Measurements from ENCODE around the gene SLC24A4. TPM values are rescaled to one million over a fixed set of nuclear protein-coding genes. Genes with fewer than 3 reads are reported as not detected.

The SLC24A4 gene
- total RNA-seq, 4 donors from 2014 or later, result 0.35 to 0.49 TPM; not detected in 2

DNA sequence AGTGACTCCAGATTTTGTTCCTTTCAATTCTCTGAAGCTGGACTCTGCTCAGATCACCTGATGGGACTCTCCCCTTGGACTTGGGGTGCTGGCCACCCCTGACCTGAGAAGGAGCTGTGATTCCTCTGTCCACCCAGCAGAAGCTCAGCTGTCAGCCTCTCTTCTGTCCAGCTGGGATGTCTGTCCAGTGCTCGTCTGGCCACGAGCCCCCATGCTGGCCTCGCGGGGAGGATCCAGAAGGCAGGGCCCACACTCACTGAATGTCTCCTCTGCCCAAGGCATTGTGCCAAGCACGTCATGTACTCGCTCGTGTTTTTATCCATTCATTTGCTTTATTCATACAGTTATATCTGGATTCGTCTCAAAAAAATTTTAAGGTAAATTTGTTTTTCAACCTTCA is 14.2 kb upstream of the SLC24A4 start:
- H3K27me3 ChIP-seq, result no peaks in the 10 kb centered on the region
- H3K9me3 ChIP-seq, result no peaks in the 10 kb centered on the region
- H3K36me3 ChIP-seq, result no peaks in the 10 kb centered on the region
- H3K4me3 ChIP-seq, result no peak overlapping the region
- H3K27ac ChIP-seq, result no peak overlapping the region
- TF ChIP-seq, protein P1, sequence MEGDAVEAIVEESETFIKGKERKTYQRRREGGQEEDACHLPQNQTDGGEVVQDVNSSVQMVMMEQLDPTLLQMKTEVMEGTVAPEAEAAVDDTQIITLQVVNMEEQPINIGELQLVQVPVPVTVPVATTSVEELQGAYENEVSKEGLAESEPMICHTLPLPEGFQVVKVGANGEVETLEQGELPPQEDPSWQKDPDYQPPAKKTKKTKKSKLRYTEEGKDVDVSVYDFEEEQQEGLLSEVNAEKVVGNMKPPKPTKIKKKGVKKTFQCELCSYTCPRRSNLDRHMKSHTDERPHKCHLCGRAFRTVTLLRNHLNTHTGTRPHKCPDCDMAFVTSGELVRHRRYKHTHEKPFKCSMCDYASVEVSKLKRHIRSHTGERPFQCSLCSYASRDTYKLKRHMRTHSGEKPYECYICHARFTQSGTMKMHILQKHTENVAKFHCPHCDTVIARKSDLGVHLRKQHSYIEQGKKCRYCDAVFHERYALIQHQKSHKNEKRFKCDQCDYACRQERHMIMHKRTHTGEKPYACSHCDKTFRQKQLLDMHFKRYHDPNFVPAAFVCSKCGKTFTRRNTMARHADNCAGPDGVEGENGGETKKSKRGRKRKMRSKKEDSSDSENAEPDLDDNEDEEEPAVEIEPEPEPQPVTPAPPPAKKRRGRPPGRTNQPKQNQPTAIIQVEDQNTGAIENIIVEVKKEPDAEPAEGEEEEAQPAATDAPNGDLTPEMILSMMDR (IDR thresholded peaks at IDR 0.05), result no peak
- intact Hi-C loops (cut with DNase I; ENCODE audit: low total_unique reads), result no loop called here
- no peaks in the 10 kb centered on the region for H3K4me1 ChIP-seq
- no peak for DNase-seq

GRCh38 chr14:92309968-92310530 is 12.9 kb upstream of the SLC24A4 start:
- no peak for DNase-seq
- Histone ChIP-seq H3K36me3 (no peaks in the 10 kb centered on the region), H3K27me3 (no peaks in the 10 kb centered on the region), H3K4me1 (no peaks in the 10 kb centered on the region), H3K27ac (no peak overlapping the region), H3K9me3 (no peaks in the 10 kb centered on the region), H3K4me3 (no peak overlapping the region)
- TF ChIP-seq, protein P1 (IDR thresholded peaks at IDR 0.05), result no peak
- no peak for TF ChIP-seq POLR2A (IDR thresholded peaks at IDR 0.05)
- intact Hi-C loops (cut with DNase I; ENCODE audit: low total_unique reads), result no loop called here

DNA sequence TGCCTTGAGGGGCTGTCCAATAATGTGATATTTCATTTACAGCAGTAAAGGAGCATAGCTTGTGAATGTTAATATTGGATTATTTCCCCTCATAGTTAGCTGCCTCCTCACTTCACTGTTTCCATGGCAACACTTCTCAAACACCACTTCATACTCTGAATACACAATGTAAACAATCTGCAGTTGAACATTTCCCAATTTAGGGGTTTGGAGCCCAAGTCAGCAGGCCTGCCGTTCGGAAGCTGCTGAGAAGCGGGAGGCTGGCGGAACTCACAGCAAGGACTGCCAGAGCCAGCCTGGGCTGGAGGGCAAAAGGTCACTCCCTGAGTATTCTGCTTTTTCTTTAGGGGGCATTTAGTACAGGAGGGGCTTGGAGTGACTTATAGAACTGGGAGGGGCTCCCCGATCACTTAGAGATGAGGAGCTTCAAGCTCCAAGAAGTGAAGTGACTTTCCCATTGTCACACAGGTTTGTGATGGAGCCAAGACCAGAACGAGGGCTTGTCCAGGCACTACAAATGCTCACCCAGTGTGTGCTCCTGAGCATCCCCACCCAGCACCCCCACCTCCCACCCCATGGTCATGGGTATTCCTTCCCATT is 12.1 kb upstream of the SLC24A4 start:
- TF ChIP-seq, protein P1 (IDR thresholded peaks at IDR 0.05), result no peak
- TF ChIP-seq POLR2A (IDR thresholded peaks at IDR 0.05), result no peak
- no peaks in the 10 kb centered on the region for H3K9me3 ChIP-seq
- no peaks in the 10 kb centered on the region for H3K4me1 ChIP-seq
- intact Hi-C loops (cut with DNase I; ENCODE audit: low total_unique reads), result no loop called here
- no peak overlapping the region for H3K4me3 ChIP-seq
- H3K27me3 ChIP-seq, result no peaks in the 10 kb centered on the region
- H3K36me3 ChIP-seq, result no peaks in the 10 kb centered on the region
- no peak overlapping the region for H3K27ac ChIP-seq
- no peak for DNase-seq

GRCh38 chr14:92314182-92314581 is 8.8 kb upstream of the SLC24A4 start:
- Histone ChIP-seq H3K4me1 (no peaks in the 10 kb centered on the region), H3K9me3 (no peaks in the 10 kb centered on the region), H3K36me3 (no peaks in the 10 kb centered on the region), H3K4me3 (no peak overlapping the region), H3K27ac (no peak overlapping the region), H3K27me3 (no peaks in the 10 kb centered on the region)
- DNase-seq, result no peak
- TF ChIP-seq POLR2A (IDR thresholded peaks at IDR 0.05), result no peak
- TF ChIP-seq, protein P1 (IDR thresholded peaks at IDR 0.05), result no peak
- intact Hi-C loops (cut with DNase I; ENCODE audit: low total_unique reads), result no loop called here

DNA sequence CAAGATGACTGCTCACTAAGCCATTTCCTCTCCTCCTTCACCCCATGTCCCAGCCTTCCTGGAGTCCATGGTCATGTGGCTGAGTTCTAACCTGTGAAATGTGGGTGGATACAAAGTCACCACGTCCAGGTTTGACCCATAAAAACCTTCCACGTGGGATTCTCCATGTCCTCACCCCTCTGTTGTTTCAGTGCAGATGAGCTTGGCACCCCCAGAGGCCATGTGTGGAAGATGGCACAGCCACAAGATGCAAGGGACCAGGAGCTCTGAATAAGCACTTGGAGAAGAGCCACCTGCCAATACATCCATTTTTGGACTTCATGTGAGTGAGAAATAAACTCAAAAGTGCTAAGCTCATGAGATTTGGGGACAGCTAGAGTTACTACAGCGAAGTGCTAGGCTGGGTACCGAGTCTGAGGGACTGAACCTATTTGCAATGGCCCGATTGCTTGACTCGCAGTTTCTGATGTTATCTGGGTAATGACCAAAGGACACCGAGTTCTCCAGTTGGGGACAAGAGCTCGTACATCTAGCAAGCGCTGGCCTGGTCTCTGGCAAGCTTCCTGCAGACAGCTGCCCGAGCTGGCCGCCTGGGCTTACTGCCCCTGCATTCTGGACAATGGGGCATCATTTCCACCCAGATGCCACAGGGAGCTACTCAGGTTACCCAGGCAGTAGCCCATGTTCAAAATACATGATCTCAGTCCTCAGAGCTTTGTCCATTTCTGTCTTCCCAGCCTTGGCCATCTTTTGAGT is 7.7 kb upstream of the SLC24A4 start:
- Histone ChIP-seq H3K9me3 (no peaks in the 10 kb centered on the region), H3K36me3 (no peaks in the 10 kb centered on the region), H3K27me3 (no peaks in the 10 kb centered on the region), H3K4me1 (no peaks in the 10 kb centered on the region), H3K4me3 (no peak overlapping the region), H3K27ac (no peak overlapping the region)
- TF ChIP-seq POLR2A (IDR thresholded peaks at IDR 0.05), result no peak
- TF ChIP-seq, protein P1 (IDR thresholded peaks at IDR 0.05), result no peak
- DNase-seq, result no peak
- intact Hi-C loops (cut with DNase I; ENCODE audit: low total_unique reads), result no loop called here

Data from uterus (tissue), 4 donors.